Activated gamma-delta T cell (primary cell): ENCODE measurements around the gene XRCC3.

Source experiments
- DNase-seq: peaks from one replicate; lab custom pipeline; 2025; lab: John Stamatoyannopoulos, UW
- total RNA-seq, 2 donors: gene quantifications; one replicate each; lab custom pipeline; 2026; lab: John Stamatoyannopoulos, UW

XRCC3 gene
- total RNA-seq: 15.0 to 17.6 reads per million in 2 donors

GRCh38 chr14:103715052-103716000 is at the start of gene XRCC3, which contains the start of gene ZFYVE21:
TSS of gene XRCC3 (minus strand) at chr14:103715451. CDS start at chr14:103711087, 4,364 bp downstream.
TSS of gene ZFYVE21 (plus strand) at chr14:103715810. CDS start at chr14:103715842, 32 bp downstream.
- DNase-seq: peak; percentile 94

- no peak for DNase-seq
These were observed 48.7 kb upstream of the XRCC3 start for GRCh38 chr14:103763730-103764488.

- DNase-seq: no peak
These were observed 47.3 kb upstream of the XRCC3 start for GRCh38 chr14:103762541-103762940.

GRCh38 chr14:103762036-103762435 is 46.8 kb upstream of the XRCC3 start:
- DNase-seq: no peak

GRCh38 chr14:103758059-103758776 is 43.0 kb upstream of the XRCC3 start:
- DNase-seq: no peak

- DNase-seq: no peak
These were observed 39.8 kb upstream of the XRCC3 start for GRCh38 chr14:103755060-103755459.

- DNase-seq: no peak
These were observed 38.5 kb upstream of the XRCC3 start for GRCh38 chr14:103753774-103754173.

- no peak for DNase-seq
These were observed 34.6 kb upstream of the XRCC3 start for GRCh38 chr14:103749860-103750259.

- DNase-seq: no peak
These were observed 34.2 kb upstream of the XRCC3 start for GRCh38 chr14:103749452-103749851.

GRCh38 chr14:103748534-103748857 is 33.2 kb upstream of the XRCC3 start:
- peak; percentile 24 for DNase-seq

GRCh38 chr14:103746701-103747100 is 31.4 kb upstream of the XRCC3 start:
- no peak for DNase-seq

- DNase-seq: no peak
These were observed 30.2 kb upstream of the XRCC3 start for GRCh38 chr14:103745424-103745823.

GRCh38 chr14:103744621-103745395 is 29.6 kb upstream of the XRCC3 start:
- no peak for DNase-seq

GRCh38 chr14:103743691-103744090 is 28.4 kb upstream of the XRCC3 start:
- DNase-seq: no peak

GRCh38 chr14:103742499-103743255 is 27.4 kb upstream of the XRCC3 start:
- DNase-seq: no peak

GRCh38 chr14:103741876-103742275 is 26.6 kb upstream of the XRCC3 start:
- no peak for DNase-seq

- no peak for DNase-seq
These were observed 25.9 kb upstream of the XRCC3 start for GRCh38 chr14:103740991-103741689.

- DNase-seq: no peak
These were observed 24.7 kb upstream of the XRCC3 start for GRCh38 chr14:103739793-103740501.

- DNase-seq: no peak
These were observed 24.2 kb upstream of the XRCC3 start for GRCh38 chr14:103739466-103739792.
